WTC11 (cell line): ENCODE measurements around the gene ZNF608. TPM values are rescaled to one million over a fixed set of nuclear protein-coding genes. Genes with fewer than 3 reads are reported as not detected.

ENCODE experiments used
- ATAC-seq: fragments of 200-7000 bp; cut with Tn5 transposase; 2 replicates; pipeline ENCODE4 v1.10.0; 2021; ENCODE audit warnings: mild to moderate bottlenecking, moderate library complexity
- CTCF ChIA-PET: fragments of 300-600 bp; sonication (Branson Sonifier 250); formaldehyde crosslinking; loops from one replicate; lab custom pipeline; 2021; ENCODE audit warnings: antibody characterized with exemption; lab: Charles Lee
- POLR2A ChIA-PET: fragments of 350-600 bp; sonication (Branson Sonifier 250); formaldehyde crosslinking; loops from one replicate; lab custom pipeline; 2021; ENCODE audit warnings: antibody characterized with exemption; lab: Charles Lee
- DNase-seq: peaks from one replicate; pipeline ENCODE4 v3.0.0; 2021; ENCODE audit warnings: low spot score
- H3K27ac Mint-ChIP-seq: 2 replicates; pipeline ENCODE4 v1.8.0; 2021; ENCODE audit warnings: mixed read lengths
- H3K27me3 Mint-ChIP-seq: 2 replicates; pipeline ENCODE4 v1.8.0; 2021; ENCODE audit warnings: low read depth, mild to moderate bottlenecking, moderate library complexity, mixed read lengths
- H3K36me3 Mint-ChIP-seq: 2 replicates; pipeline ENCODE4 v1.8.0; 2021; ENCODE audit warnings: mixed read lengths
- H3K4me1 Mint-ChIP-seq: 2 replicates; pipeline ENCODE4 v1.8.0; 2022; ENCODE audit warnings: mixed read lengths
- H3K4me3 Mint-ChIP-seq: 2 replicates; pipeline ENCODE4 v1.8.0; 2021; ENCODE audit warnings: mild to moderate bottlenecking, moderate library complexity, mixed read lengths
- H3K9me3 Mint-ChIP-seq: 2 replicates; pipeline ENCODE4 v1.8.0; 2021; ENCODE audit warnings: mixed read lengths
- AFF4 ChIP-seq: sonication (generic); formaldehyde crosslinking; IDR thresholded peaks from 2 replicates; pipeline ENCODE4 v1.8.1; 2023; ENCODE audit warnings: mild to moderate bottlenecking, missing genetic modification reagents, borderline replicate concordance
- ATF6 ChIP-seq: sonication (generic); formaldehyde crosslinking; IDR thresholded peaks from 2 replicates; pipeline ENCODE4 v1.8.1; 2023; ENCODE audit warnings: mild to moderate bottlenecking, missing genetic modification reagents
- CREB1 ChIP-seq: sonication (generic); formaldehyde crosslinking; IDR thresholded peaks from 2 replicates; pipeline ENCODE4 v1.8.0; 2023; ENCODE audit warnings: mild to moderate bottlenecking, missing genetic modification reagents
- E2F5 ChIP-seq: sonication (generic); formaldehyde crosslinking; IDR thresholded peaks from 2 replicates; pipeline ENCODE4 v1.8.1; 2022; ENCODE audit warnings: mild to moderate bottlenecking, moderate library complexity, missing genetic modification reagents
- EMX1 ChIP-seq: fragments of 250-450 bp; sonication (Bioruptor Pico); IDR thresholded peaks from 2 replicates; pipeline ENCODE4 v1.8.0; 2021; ENCODE audit warnings: mild to moderate bottlenecking
- FOXK1 ChIP-seq: sonication (generic); formaldehyde crosslinking; IDR thresholded peaks from 2 replicates; pipeline ENCODE4 v1.8.0; 2022; ENCODE audit warnings: mild to moderate bottlenecking, moderate library complexity, missing genetic modification reagents
- FOXP1 ChIP-seq: sonication (generic); formaldehyde crosslinking; IDR thresholded peaks from 2 replicates; pipeline ENCODE4 v1.8.0; 2022; ENCODE audit warnings: missing genetic modification reagents, mild to moderate bottlenecking, moderate library complexity, borderline replicate concordance
- JUN ChIP-seq: sonication (generic); formaldehyde crosslinking; IDR thresholded peaks from 2 replicates; pipeline ENCODE4 v1.8.0; 2023; ENCODE audit warnings: mild to moderate bottlenecking, missing genetic modification reagents
- KAT7 ChIP-seq: sonication (generic); formaldehyde crosslinking; IDR thresholded peaks from 2 replicates; pipeline ENCODE4 v1.8.1; 2023; ENCODE audit warnings: missing genetic modification reagents, mild to moderate bottlenecking, borderline replicate concordance
- MXD4 ChIP-seq: fragments of 250-450 bp; sonication (Bioruptor Pico); IDR thresholded peaks from 2 replicates; pipeline ENCODE4 v1.8.0; 2021; ENCODE audit warnings: mild to moderate bottlenecking, moderate library complexity, borderline replicate concordance
- NR3C1 ChIP-seq: sonication (generic); formaldehyde crosslinking; conservative IDR thresholded peaks from 2 replicates; pipeline ENCODE4 v1.8.1; 2023; ENCODE audit warnings: low read depth, mild to moderate bottlenecking, missing genetic modification reagents
- RORB ChIP-seq: fragments of 250-450 bp; sonication (Bioruptor Pico); IDR thresholded peaks from 2 replicates; pipeline ENCODE4 v1.9.0; 2021; ENCODE audit warnings: mild to moderate bottlenecking
- SMAD4 ChIP-seq: sonication (generic); formaldehyde crosslinking; IDR thresholded peaks from 2 replicates; pipeline ENCODE4 v1.8.0; 2022; ENCODE audit warnings: mild to moderate bottlenecking, missing genetic modification reagents
- USF2 ChIP-seq: sonication (generic); formaldehyde crosslinking; IDR thresholded peaks from 2 replicates; pipeline ENCODE4 v1.8.1; 2023; ENCODE audit warnings: mild to moderate bottlenecking, missing genetic modification reagents, moderate library complexity
- ZNF416 ChIP-seq: fragments of 250-450 bp; sonication (Bioruptor Pico); IDR thresholded peaks from 2 replicates; pipeline ENCODE4 v1.9.0; 2021; ENCODE audit warnings: mild to moderate bottlenecking, inconsistent platforms
- ZNF512 ChIP-seq: sonication (generic); formaldehyde crosslinking; IDR thresholded peaks from 2 replicates; pipeline ENCODE4 v1.8.1; 2022; ENCODE audit warnings: missing genetic modification reagents, borderline replicate concordance
- ZNF532 ChIP-seq: fragments of 250-450 bp; sonication (Bioruptor Pico); IDR thresholded peaks from 2 replicates; pipeline ENCODE4 v1.9.0; 2021; ENCODE audit warnings: mild to moderate bottlenecking, borderline replicate concordance
- total RNA-seq: library from RNA; stranded (reverse); gene quantifications from 3 replicates; pipeline ENCODE4 v1.2.3, GENCODE V29; 2021

The ZNF608 gene
- total RNA-seq, 1 experiment from 2014 or later, result 40.6 TPM

GRCh38 chr5:124701873-124702425 is 44.5 kb downstream of the ZNF608 start:
- H3K4me3 Mint-ChIP-seq, result no peak overlapping the region
- no peaks in the 10 kb centered on the region; the same call in 1 of the 2 replicates for H3K36me3 Mint-ChIP-seq
- H3K4me1 Mint-ChIP-seq, result peaks cover 96% of the 10 kb centered on the region
- no peaks in the 10 kb centered on the region for H3K9me3 Mint-ChIP-seq
- ATAC-seq (0 out of 2 replicates have a peak, but pooled peaks have one; percentile 17), DNase-seq (no peak)
- no peak overlapping the region for H3K27ac Mint-ChIP-seq
- H3K27me3 Mint-ChIP-seq, result no peaks in the 10 kb centered on the region
- TF ChIP-seq ZNF512 (CRISPR knock-in tag) (no peak), E2F5 (no peak), RORB (CRISPR knock-in tag) (no peak), ZNF416 (CRISPR knock-in tag) (no peak), JUN (CRISPR knock-in tag) (no peak), AFF4 (CRISPR knock-in tag) (no peak), FOXP1 (CRISPR knock-in tag) (no peak), NR3C1 (CRISPR knock-in tag) (no peak), KAT7 (CRISPR knock-in tag) (no peak), ZNF532 (CRISPR knock-in tag) (no peak), CREB1 (CRISPR knock-in tag) (no peak), SMAD4 (CRISPR knock-in tag) (no peak), EMX1 (CRISPR knock-in tag) (no peak), MXD4 (CRISPR knock-in tag) (no peak), USF2 (CRISPR knock-in tag) (no peak), FOXK1 (CRISPR knock-in tag) (no peak), ATF6 (CRISPR knock-in tag) (no peak)
- TF ChIP-seq, all 79 proteins: peak for 0
- ChIA-PET POLR2A (no interaction called here), CTCF (no interaction called here)
